ENCODE measurements around the gene HMCN1. TPM values are rescaled to one million over a fixed set of nuclear protein-coding genes. Genes with fewer than 3 reads are reported as not detected.

Gene HMCN1
- polyA plus RNA-seq, 1 donor from 2014 or later: 0.66 TPM

DNA sequence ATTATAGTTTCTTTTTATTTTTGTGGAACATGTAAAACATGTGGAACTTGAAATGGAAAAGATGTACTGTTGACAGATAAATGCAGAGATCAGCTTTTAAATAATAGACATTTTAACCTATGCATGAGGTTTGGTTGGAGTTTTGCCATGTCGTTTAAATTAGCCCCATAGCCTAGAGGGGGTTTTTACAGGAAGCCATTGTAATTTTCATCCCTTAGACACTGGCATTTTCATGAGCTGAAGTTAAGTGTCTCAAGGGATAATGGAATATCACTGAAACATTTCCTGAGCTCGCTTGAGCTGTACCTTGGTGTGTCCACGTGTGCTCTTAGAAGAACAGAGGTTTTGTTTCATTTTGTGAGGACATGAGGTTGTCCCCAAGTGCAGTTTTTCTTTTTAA, 54.2 kb downstream of the HMCN1 start:
- H3K27me3 ChIP-seq (ENCODE audit: insufficient read depth, low read depth, low read length): no peaks in the 10 kb centered on the region
- H3K79me2 ChIP-seq (replicated peaks; ENCODE audit: insufficient read depth, low read length): no peaks in the 10 kb centered on the region
- no peaks in the 10 kb centered on the region for H3K9me2 ChIP-seq (ENCODE audit: insufficient read depth, low read length)
- no peak for TF ChIP-seq EZH2 (IDR thresholded peaks at IDR 0.05; ENCODE audit: borderline replicate concordance, insufficient read depth, low read length, poor library complexity, severe bottlenecking)
- no peak for TF ChIP-seq POLR2AphosphoS5 (IDR thresholded peaks at IDR 0.05)
- TF ChIP-seq SMC3 (conservative IDR thresholded peaks at IDR 0.05; ENCODE audit: poor library complexity): no peak
- no peaks in the 10 kb centered on the region for H3K36me3 ChIP-seq (ENCODE audit: insufficient read depth, low read length)
- H3K4me3 ChIP-seq (ENCODE audit: low read length): no peak overlapping the region
- H4K20me1 ChIP-seq (ENCODE audit: insufficient read depth): no peaks in the 10 kb centered on the region
- no peaks in the 10 kb centered on the region for H3F3A ChIP-seq (ENCODE audit: insufficient read depth, low read length, poor library complexity, severe bottlenecking)
- H3K9ac ChIP-seq (ENCODE audit: low read length): no peak overlapping the region
- no peaks in the 10 kb centered on the region for H3K9me3 ChIP-seq (ENCODE audit: low read length)
- no peak overlapping the region for H3K4me2 ChIP-seq (ENCODE audit: low read length)
- H2AFZ ChIP-seq (ENCODE audit: low read depth, low read length): no peak overlapping the region
- H3K27ac ChIP-seq (ENCODE audit: low read length): no peak overlapping the region

DNA sequence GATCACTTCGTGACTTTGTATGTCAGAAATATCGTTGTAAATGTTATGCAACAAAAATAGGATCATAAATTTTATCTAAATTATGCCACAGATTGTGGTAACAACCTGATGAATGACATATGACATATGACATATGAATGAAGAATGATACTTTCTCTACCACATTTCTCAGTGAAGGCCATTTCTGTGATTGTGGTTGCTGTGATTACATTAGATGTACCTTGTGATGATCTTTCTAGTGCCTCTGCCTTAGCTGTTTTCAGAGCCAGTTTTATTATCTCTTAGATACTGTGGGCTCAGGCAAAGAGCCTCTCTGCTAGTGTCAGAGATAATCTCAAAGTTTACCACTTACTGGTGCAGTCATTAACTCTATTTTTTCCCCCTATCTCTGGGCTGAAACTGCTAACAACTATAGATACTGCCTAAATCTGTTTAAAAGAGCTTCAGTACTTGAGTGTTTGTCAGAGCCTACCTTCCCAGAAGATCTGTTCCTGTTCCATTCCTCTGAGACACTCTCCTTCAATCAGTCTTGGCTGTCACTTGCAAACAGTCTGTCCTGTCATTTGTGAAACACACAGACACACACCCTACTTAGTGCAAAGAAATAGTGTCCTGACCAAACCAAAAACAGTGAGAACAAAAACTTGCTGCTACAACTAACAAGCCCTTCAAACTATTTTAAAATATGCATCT, 55.5 kb downstream of the HMCN1 start:
- no peaks in the 10 kb centered on the region for H3K27me3 ChIP-seq (ENCODE audit: insufficient read depth, low read depth, low read length)
- H3K4me2 ChIP-seq (ENCODE audit: low read length): no peak overlapping the region
- H3K4me3 ChIP-seq (ENCODE audit: low read length): no peak overlapping the region
- no peak overlapping the region for H2AFZ ChIP-seq (ENCODE audit: low read depth, low read length)
- TF ChIP-seq EP300 (conservative IDR thresholded peaks at IDR 0.05; ENCODE audit: poor library complexity, severe bottlenecking): no peak
- H3K79me2 ChIP-seq (replicated peaks; ENCODE audit: insufficient read depth, low read length): no peaks in the 10 kb centered on the region
- no peak overlapping the region for H3K27ac ChIP-seq (ENCODE audit: low read length)
- H3K9me3 ChIP-seq (ENCODE audit: low read length): no peaks in the 10 kb centered on the region
- H3K9ac ChIP-seq (ENCODE audit: low read length): no peak overlapping the region
- H3F3A ChIP-seq (ENCODE audit: insufficient read depth, low read length, poor library complexity, severe bottlenecking): no peaks in the 10 kb centered on the region
- no peaks in the 10 kb centered on the region for H4K20me1 ChIP-seq (ENCODE audit: insufficient read depth)
- no peaks in the 10 kb centered on the region for H3K9me2 ChIP-seq (ENCODE audit: insufficient read depth, low read length)
- H3K36me3 ChIP-seq (ENCODE audit: insufficient read depth, low read length): no peaks in the 10 kb centered on the region

DNA sequence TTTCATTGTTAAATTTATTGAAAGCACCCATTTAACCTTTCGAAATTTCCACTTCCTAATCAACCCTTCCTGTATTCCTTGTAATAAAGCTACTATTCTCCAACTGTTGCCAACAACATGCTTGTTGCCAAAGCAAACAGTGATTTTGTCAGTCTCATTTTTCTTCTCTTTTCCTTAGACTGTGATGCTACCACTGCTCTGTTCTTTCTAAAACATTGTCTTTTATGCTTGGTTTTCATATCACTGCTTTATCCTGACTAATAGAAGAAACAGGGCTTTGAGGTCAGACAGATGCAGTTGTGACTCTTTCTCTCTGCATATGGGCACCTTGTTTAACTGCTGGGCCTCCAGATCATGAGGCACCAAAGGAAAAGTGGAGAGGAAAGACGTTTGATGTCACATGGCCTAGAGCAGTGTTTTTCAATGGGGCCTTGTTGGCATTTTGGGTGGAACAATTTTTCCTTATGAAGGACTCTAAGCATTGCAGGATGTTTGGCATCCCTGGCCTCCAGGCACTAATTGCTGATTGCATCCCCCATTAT, 56.1 kb downstream of the HMCN1 start:
- H3K4me2 ChIP-seq (ENCODE audit: low read length): no peak overlapping the region
- H2AFZ ChIP-seq (ENCODE audit: low read depth, low read length): no peak overlapping the region
- no peaks in the 10 kb centered on the region for H3K36me3 ChIP-seq (ENCODE audit: insufficient read depth, low read length)
- no peaks in the 10 kb centered on the region for H3K9me2 ChIP-seq (ENCODE audit: insufficient read depth, low read length)
- no peaks in the 10 kb centered on the region for H3K79me2 ChIP-seq (replicated peaks; ENCODE audit: insufficient read depth, low read length)
- H3F3A ChIP-seq (ENCODE audit: insufficient read depth, low read length, poor library complexity, severe bottlenecking): no peaks in the 10 kb centered on the region
- H3K9ac ChIP-seq (ENCODE audit: low read length): no peak overlapping the region
- H4K20me1 ChIP-seq (ENCODE audit: insufficient read depth): no peaks in the 10 kb centered on the region
- no peaks in the 10 kb centered on the region for H3K9me3 ChIP-seq (ENCODE audit: low read length)
- H3K27me3 ChIP-seq (ENCODE audit: insufficient read depth, low read depth, low read length): no peaks in the 10 kb centered on the region
- TF ChIP-seq POLR2AphosphoS5 (IDR thresholded peaks at IDR 0.05) (no peak), RAD21 (conservative IDR thresholded peaks at IDR 0.05) (no peak), SMC3 (conservative IDR thresholded peaks at IDR 0.05; ENCODE audit: poor library complexity) (no peak), MXI1 (conservative IDR thresholded peaks at IDR 0.05; ENCODE audit: poor library complexity, severe bottlenecking) (no peak), EZH2 (IDR thresholded peaks at IDR 0.05; ENCODE audit: borderline replicate concordance, insufficient read depth, low read length, poor library complexity, severe bottlenecking) (no peak), EP300 (conservative IDR thresholded peaks at IDR 0.05; ENCODE audit: poor library complexity, severe bottlenecking) (no peak), TAF1 (IDR thresholded peaks at IDR 0.05; ENCODE audit: low read depth) (no peak)
- TF ChIP-seq, protein P1, sequence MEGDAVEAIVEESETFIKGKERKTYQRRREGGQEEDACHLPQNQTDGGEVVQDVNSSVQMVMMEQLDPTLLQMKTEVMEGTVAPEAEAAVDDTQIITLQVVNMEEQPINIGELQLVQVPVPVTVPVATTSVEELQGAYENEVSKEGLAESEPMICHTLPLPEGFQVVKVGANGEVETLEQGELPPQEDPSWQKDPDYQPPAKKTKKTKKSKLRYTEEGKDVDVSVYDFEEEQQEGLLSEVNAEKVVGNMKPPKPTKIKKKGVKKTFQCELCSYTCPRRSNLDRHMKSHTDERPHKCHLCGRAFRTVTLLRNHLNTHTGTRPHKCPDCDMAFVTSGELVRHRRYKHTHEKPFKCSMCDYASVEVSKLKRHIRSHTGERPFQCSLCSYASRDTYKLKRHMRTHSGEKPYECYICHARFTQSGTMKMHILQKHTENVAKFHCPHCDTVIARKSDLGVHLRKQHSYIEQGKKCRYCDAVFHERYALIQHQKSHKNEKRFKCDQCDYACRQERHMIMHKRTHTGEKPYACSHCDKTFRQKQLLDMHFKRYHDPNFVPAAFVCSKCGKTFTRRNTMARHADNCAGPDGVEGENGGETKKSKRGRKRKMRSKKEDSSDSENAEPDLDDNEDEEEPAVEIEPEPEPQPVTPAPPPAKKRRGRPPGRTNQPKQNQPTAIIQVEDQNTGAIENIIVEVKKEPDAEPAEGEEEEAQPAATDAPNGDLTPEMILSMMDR (IDR thresholded peaks at IDR 0.05; ENCODE audit: poor library complexity, severe bottlenecking): no peak
- TF ChIP-seq, protein P2, sequence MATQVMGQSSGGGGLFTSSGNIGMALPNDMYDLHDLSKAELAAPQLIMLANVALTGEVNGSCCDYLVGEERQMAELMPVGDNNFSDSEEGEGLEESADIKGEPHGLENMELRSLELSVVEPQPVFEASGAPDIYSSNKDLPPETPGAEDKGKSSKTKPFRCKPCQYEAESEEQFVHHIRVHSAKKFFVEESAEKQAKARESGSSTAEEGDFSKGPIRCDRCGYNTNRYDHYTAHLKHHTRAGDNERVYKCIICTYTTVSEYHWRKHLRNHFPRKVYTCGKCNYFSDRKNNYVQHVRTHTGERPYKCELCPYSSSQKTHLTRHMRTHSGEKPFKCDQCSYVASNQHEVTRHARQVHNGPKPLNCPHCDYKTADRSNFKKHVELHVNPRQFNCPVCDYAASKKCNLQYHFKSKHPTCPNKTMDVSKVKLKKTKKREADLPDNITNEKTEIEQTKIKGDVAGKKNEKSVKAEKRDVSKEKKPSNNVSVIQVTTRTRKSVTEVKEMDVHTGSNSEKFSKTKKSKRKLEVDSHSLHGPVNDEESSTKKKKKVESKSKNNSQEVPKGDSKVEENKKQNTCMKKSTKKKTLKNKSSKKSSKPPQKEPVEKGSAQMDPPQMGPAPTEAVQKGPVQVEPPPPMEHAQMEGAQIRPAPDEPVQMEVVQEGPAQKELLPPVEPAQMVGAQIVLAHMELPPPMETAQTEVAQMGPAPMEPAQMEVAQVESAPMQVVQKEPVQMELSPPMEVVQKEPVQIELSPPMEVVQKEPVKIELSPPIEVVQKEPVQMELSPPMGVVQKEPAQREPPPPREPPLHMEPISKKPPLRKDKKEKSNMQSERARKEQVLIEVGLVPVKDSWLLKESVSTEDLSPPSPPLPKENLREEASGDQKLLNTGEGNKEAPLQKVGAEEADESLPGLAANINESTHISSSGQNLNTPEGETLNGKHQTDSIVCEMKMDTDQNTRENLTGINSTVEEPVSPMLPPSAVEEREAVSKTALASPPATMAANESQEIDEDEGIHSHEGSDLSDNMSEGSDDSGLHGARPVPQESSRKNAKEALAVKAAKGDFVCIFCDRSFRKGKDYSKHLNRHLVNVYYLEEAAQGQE (IDR thresholded peaks at IDR 0.05; ENCODE audit: borderline replicate concordance): no peak
- H3K27ac ChIP-seq (ENCODE audit: low read length): no peak overlapping the region
- no peak overlapping the region for H3K4me3 ChIP-seq (ENCODE audit: low read length)
